HG03457 (cell line): ENCODE results near the gene ATP6V1F.

Source experiments
- ATAC-seq: cut with Tn5 transposase; IDR thresholded peaks from one replicate; pipeline ENCODE4 v1.9.1; 2021; ENCODE audit warnings: moderate number of reproducible peaks; ENCODE audit not compliant: unreplicated experiment

Gene ATP6V1F

GRCh38 chr7:128835231-128835751, 27.4 kb upstream of the ATP6V1F start:
- ATAC-seq: no peak

- no peak for ATAC-seq
Measured at GRCh38 chr7:128835790-128836641, 26.6 kb upstream of the ATP6V1F start.

DNA sequence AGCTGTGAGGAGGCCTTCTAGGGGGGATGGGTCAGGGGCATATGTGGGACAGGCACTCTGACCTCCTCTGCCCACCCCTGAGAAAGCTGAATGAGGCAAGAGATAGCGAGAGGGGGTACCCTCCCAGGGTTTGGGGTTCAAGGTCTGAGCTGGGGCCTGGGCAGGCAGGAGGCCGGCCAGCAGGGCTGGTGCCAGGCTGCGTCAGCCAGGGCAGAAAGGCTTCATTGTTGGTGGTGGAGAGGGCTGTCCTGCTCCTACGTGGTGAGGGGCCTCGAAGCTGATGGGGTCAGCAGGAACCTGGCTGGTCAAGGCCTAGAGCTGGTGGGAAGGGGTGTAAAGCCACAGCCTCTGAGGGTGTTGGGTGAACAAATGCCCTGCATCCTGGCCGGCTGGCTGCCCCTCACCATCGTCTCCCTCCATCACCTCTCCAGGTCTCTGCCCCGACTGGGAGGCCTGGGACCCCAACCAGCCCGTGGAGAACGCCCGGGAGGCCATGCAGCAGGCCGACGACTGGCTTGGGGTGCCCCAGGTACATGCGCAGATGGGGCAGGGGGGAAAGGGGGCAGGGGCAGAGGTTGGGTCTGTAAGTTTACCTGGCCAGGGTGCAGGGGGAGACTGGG, 25.8 kb upstream of the ATP6V1F start:
- no peak for ATAC-seq

DNA sequence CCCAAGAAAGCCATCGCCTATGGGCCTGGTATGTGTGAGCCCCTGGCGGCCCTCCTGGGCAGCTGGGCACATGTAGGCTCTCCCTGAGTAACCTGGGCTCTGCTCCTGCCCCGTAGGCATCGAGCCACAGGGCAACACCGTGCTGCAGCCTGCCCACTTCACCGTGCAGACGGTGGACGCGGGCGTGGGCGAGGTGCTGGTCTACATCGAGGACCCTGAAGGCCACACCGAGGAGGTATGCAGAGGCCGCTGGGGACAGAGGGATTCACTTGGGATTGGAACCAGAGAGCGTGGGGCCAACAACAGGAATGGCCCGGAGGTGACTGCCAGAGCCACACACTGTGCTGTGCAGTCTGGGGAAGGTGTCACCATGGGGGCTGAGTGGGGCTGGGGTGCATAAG, 25.1 kb upstream of the ATP6V1F start:
- ATAC-seq: no peak

DNA sequence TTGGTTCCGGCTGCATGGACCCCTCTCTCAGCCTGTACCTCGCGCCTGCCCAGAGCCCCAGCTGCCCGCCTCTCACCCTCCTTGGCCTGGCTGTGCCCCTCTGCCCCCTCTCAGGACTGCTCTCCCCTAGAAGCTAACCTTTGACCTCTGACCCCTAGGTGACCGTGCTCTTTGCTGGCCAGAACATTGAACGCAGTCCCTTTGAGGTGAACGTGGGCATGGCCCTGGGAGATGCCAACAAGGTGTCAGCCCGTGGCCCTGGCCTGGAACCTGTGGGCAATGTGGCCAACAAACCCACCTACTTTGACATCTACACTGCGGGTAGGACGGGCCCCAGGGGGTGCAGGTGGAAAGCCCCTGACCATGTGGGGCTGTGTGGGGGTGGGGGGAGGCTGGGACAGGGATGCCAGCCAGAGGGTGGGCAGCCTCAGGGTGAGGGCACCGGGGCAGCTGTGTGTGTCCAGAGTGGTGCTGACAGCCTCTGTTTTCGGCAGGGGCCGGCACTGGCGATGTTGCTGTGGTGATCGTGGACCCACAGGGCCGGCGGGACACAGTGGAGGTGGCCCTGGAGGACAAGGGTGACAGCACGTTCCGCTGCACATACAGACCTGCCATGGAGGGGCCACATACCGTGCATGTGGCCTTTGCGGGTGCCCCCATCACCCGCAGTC, 24.4 kb upstream of the ATP6V1F start:
- ATAC-seq: no peak

DNA sequence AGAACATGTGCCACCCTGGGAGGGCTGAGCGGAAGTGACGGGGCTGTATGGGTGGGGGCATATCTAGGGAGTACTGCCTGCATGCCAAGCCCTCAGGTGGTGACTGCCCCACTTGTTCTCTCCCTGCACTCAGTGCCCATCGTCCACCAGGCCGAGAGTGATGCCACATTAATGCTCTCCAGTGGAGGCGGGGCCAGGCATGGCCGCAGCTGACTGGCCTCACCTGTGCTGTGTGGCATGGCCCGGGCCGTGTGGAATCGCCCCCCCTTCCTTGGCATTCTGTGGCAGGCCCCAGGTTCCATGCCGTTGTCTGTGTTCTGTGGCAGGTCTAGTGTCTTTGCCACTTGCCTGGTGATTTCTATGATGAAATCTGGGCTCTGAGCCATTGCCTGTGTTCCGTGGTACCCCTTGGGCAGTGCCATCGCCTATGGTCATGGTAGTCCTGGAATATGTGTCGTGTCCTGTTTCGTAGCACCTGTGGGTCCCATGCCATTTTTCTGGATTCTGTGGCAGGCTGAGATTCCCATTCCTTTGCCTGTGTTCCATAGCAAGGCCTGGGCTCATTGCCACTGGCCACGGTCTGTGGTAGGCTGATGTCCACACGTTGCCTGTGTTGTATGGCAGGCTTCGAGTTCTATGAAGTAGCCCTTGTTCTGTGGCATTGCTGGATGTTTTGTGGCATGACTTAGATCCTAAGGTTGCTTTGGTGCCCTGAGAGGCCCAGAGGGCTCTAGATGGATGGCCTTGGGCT, 23.5 kb upstream of the ATP6V1F start:
- no peak for ATAC-seq

DNA sequence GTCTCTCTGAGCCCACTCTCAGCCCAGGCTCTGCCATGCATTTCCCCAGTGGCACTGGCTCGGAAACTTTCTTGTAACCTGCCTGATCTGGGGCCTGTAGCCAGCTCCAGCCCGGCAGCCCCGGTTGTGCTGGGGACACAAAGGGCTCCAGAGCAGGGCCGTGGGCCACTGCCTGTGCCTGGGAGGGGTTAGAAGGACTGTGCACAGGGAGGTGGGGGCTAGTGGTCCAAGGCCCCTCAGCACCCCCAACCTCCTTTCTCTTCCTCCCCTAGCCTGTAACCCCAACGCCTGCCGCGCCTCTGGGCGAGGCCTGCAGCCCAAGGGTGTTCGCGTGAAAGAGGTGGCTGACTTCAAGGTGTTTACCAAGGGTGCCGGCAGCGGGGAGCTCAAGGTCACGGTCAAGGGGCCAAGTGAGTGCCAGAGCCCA, 22.9 kb upstream of the ATP6V1F start:
- no peak for ATAC-seq

DNA sequence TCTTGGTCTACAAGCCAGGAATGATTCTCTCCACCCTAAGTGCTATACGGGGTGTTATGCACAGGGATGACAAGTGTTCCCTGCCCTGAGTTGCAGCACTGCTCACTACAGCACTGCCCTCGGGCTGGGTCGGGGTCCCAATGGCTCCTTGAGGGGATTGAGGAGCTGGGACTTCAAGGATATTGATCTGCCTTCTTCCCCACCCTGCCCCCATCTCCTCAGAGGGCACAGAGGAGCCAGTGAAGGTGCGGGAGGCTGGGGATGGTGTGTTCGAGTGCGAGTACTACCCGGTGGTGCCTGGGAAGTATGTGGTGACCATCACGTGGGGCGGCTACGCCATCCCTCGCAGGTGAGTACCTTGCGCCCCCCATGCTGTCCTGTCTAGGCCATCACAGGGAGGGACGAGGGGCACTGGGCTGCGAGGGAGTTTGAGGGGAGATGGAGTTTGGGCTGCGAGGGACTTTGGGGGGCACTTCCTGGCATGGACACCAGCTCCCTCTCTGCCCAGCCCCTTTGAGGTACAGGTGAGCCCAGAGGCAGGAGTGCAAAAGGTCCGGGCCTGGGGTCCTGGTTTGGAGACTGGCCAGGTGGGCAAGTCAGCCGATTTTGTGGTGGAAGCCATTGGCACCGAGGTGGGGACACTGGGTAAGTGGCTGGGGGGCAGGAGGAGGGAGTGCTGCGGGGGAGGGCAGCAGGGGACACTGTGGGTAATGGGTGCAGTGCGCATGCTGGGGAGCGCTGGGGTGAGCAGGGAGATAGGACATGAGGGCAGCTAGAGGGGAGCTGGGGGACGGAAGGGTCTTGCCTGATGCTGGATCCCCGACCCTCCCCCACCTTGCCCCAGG, 22.1 kb upstream of the ATP6V1F start:
- ATAC-seq: no peak

- ATAC-seq: no peak
Measured at GRCh38 chr7:128841171-128841690, 21.4 kb upstream of the ATP6V1F start.

DNA sequence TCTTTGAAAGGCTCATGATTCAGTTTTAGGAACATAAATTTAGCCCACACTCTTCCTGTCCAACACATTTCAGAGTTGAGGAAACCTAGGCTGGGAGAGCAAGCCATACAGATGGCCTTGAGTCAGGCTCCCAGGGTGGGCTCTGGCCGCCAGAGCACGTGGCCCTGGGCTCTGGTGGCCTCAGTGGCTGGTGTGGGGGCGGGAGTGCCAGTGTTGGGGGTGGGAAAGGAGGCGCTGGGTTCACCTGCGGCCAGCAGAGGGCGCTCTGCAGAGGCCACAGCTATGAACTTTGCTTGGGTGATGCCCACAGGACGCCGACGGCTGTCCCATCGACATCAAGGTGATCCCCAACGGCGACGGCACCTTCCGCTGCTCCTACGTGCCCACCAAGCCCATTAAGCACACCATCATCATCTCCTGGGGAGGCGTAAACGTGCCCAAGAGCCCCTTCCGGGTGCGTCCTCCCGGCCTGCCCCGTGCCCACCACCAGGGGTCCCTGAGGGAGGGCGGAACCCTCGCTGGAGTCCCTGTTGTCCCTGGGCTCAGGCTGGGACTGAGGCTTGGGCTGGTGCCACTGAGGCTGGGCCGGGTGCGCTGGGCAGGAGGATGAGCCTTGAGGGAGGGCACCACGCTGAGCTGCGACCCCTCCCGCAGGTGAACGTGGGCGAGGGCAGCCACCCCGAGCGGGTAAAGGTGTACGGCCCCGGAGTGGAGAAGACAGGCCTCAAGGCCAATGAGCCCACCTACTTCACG, 20.6 kb upstream of the ATP6V1F start:
- no peak for ATAC-seq

GRCh38 chr7:128842674-128843641, 19.7 kb upstream of the ATP6V1F start:
- ATAC-seq: no peak

DNA sequence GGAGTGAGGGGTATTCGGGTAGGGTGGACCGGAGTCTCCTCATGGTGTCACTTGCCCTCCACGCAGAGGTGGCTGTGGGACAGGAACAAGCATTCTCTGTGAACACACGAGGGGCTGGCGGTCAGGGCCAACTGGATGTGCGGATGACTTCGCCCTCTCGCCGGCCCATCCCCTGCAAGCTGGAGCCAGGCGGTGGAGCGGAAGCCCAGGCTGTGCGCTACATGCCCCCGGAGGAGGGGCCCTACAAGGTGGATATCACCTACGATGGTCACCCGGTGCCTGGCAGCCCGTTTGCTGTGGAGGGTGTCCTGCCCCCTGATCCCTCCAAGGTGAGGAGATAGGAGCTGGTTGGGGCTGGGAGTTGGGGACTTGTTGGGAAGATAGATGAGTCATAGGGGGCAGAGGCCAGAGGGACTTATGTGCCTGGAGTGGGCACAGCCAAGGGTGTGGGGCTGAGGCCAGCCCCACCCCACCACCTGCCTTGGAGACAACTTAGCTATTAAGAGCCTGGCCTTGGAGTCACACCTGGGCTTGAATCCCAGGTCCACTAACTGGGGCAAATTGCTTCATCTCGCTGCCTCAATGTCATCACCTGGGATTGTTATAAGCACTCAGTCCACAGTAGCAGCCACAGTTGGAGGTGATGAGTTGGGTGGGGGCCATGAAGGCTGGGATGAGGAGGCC, 18.6 kb upstream of the ATP6V1F start:
- no peak for ATAC-seq

DNA sequence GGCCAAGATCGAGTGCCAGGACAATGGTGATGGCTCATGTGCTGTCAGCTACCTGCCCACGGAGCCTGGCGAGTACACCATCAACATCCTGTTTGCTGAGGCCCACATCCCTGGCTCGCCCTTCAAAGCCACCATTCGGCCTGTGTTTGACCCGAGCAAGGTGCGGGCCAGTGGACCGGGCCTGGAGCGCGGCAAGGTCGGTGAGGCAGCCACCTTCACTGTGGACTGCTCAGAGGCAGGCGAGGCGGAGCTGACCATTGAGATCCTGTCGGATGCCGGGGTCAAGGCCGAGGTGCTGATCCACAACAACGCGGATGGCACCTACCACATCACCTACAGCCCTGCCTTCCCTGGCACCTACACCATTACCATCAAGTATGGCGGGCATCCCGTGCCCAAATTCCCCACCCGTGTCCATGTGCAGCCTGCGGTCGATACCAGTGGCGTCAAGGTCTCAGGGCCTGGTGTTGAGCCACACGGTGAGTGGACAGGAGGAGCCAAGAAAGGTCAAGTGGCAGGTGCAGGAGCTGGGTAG, 17.8 kb upstream of the ATP6V1F start:
- ATAC-seq: no peak

GRCh38 chr7:128845475-128845874, 17.2 kb upstream of the ATP6V1F start:
- ATAC-seq: no peak

- no peak for ATAC-seq
Measured at GRCh38 chr7:128845987-128846386, 16.7 kb upstream of the ATP6V1F start.

GRCh38 chr7:128846781-128847444, 15.7 kb upstream of the ATP6V1F start:
- no peak for ATAC-seq
